Measurements from ENCODE around the gene ATP9A.

Gene ATP9A

GRCh38 chr20:51612896-51613295, 155.3 kb downstream of the ATP9A start:
- no peak overlapping the region for H3K4me3 ChIP-seq (ENCODE audit: low read depth, low read length)
- TF ChIP-seq CTCF (IDR thresholded peaks at IDR 0.05; ENCODE audit: low read depth, low read length), result no peak

- no peak overlapping the region for H3K4me3 ChIP-seq (ENCODE audit: low read depth, low read length)
- TF ChIP-seq CTCF (IDR thresholded peaks at IDR 0.05; ENCODE audit: low read depth, low read length), result no peak
These were observed 156.6 kb downstream of the ATP9A start for GRCh38 chr20:51611625-51611890.

- no peak for TF ChIP-seq CTCF (IDR thresholded peaks at IDR 0.05; ENCODE audit: low read depth, low read length)
- no peak overlapping the region for H3K4me3 ChIP-seq (ENCODE audit: low read depth, low read length)
These were observed 157.2 kb downstream of the ATP9A start for GRCh38 chr20:51610761-51611624.

GRCh38 chr20:51610111-51610510, 158.1 kb downstream of the ATP9A start:
- no peak overlapping the region for H3K4me3 ChIP-seq (ENCODE audit: low read depth, low read length)
- no peak for TF ChIP-seq CTCF (IDR thresholded peaks at IDR 0.05; ENCODE audit: low read depth, low read length)

- no peak overlapping the region for H3K4me3 ChIP-seq (ENCODE audit: low read depth, low read length)
- TF ChIP-seq CTCF (IDR thresholded peaks at IDR 0.05; ENCODE audit: low read depth, low read length), result no peak
These were observed 158.9 kb downstream of the ATP9A start for GRCh38 chr20:51609251-51609650.

- H3K4me3 ChIP-seq (ENCODE audit: low read depth, low read length), result no peak overlapping the region
- no peak for TF ChIP-seq CTCF (IDR thresholded peaks at IDR 0.05; ENCODE audit: low read depth, low read length)
These were observed 160.1 kb downstream of the ATP9A start for GRCh38 chr20:51608061-51608460.

- no peak overlapping the region for H3K4me3 ChIP-seq (ENCODE audit: low read depth, low read length)
- no peak for TF ChIP-seq CTCF (IDR thresholded peaks at IDR 0.05; ENCODE audit: low read depth, low read length)
These were observed 161.0 kb downstream of the ATP9A start for GRCh38 chr20:51607170-51607569.

All from WI38 (cell line).